NCI-H446 (cell line): ENCODE data around the gene TRPC4AP.
"Not testable (repeated sequence)": the region's sequence is repeated elsewhere in the genome, so short reads cannot be mapped to it uniquely, and the experiment has no call there.

Experiments used
- DNase-seq, 2 experiments: peaks; one replicate each; lab custom pipeline; 2025; lab: John Stamatoyannopoulos, UW

The TRPC4AP gene

GRCh38 chr20:35055445-35056276, 36.9 kb downstream of the TRPC4AP start:
- no peak for DNase-seq

GRCh38 chr20:35054814-35055213, 37.8 kb downstream of the TRPC4AP start:
- no peak for DNase-seq

- not testable (repeated sequence) for DNase-seq
Observed at GRCh38 chr20:35052616-35053015, 40.0 kb downstream of the TRPC4AP start.

- DNase-seq = no peak
Observed at GRCh38 chr20:35049776-35050352, 42.7 kb downstream of the TRPC4AP start.

- DNase-seq = no peak
Observed at GRCh38 chr20:35048739-35049138, 43.9 kb downstream of the TRPC4AP start.

GRCh38 chr20:35042268-35042667, 50.3 kb downstream of the TRPC4AP start:
- no peak for DNase-seq

GRCh38 chr20:35040646-35041045, 52.0 kb downstream of the TRPC4AP start:
- no peak for DNase-seq

GRCh38 chr20:35039846-35040489, 52.6 kb downstream of the TRPC4AP start:
- no peak for DNase-seq

- DNase-seq = no peak
Observed at GRCh38 chr20:35039146-35039545, 53.5 kb downstream of the TRPC4AP start.

GRCh38 chr20:35034145-35034544, 58.5 kb downstream of the TRPC4AP start:
- no peak for DNase-seq

GRCh38 chr20:35030136-35030535, 62.5 kb downstream of the TRPC4AP start:
- DNase-seq = no peak

GRCh38 chr20:35027301-35027700, 65.3 kb downstream of the TRPC4AP start:
- no peak for DNase-seq

- DNase-seq = no peak
Observed at GRCh38 chr20:35025116-35025515, 67.5 kb downstream of the TRPC4AP start.

GRCh38 chr20:35023624-35024023, 69.0 kb downstream of the TRPC4AP start:
- no peak for DNase-seq

GRCh38 chr20:35021831-35022230, 70.8 kb downstream of the TRPC4AP start:
- DNase-seq = no peak

GRCh38 chr20:35021063-35021462, 71.5 kb downstream of the TRPC4AP start:
- DNase-seq = no peak

- no peak for DNase-seq
Observed at GRCh38 chr20:35020108-35020928, 72.3 kb downstream of the TRPC4AP start.

GRCh38 chr20:35018590-35019371, 73.8 kb downstream of the TRPC4AP start:
- no peak for DNase-seq

- DNase-seq = no peak
Observed at GRCh38 chr20:35017099-35017835, 75.3 kb downstream of the TRPC4AP start.

- DNase-seq = no peak
Observed at GRCh38 chr20:35015863-35016193, 76.8 kb downstream of the TRPC4AP start.

GRCh38 chr20:35014537-35014936, 78.1 kb downstream of the TRPC4AP start:
- DNase-seq = no peak
